HT-29 (cell line): ENCODE results near the gene SBSN. TPM values are rescaled to one million over a fixed set of nuclear protein-coding genes. Genes with fewer than 3 reads are reported as not detected.
"Not testable (repeated sequence)": the region's sequence is repeated elsewhere in the genome, so short reads cannot be mapped to it uniquely, and the experiment has no call there.

ENCODE experiments used
- DNase-seq: peaks from one replicate; pipeline ENCODE4 v3.0.0-alpha.2; 2015; ENCODE audit warnings: low spot score
- total RNA-seq: library from RNA; depleted of rRNA; stranded (reverse); fragments of >200 nt; shearing (Covaris generic); gene quantifications from 2 replicates; pipeline ENCODE4 v1.2.3, GENCODE V29; 2014; rRNA removed

The SBSN gene
- total RNA-seq, 1 experiment from 2014 or later: not detected

GRCh38 chr19:35476149-35476548 lies 52.0 kb downstream of the SBSN start:
- DNase-seq: peak; percentile 24

- not testable (repeated sequence) for DNase-seq
These were observed 53.5 kb downstream of the SBSN start for GRCh38 chr19:35474594-35474993.

- no peak for DNase-seq
These were observed 54.0 kb downstream of the SBSN start for GRCh38 chr19:35474104-35474503.

Other genes with a start within 250 kb of the SBSN start
- 0.05 TPM in 1 of 2 replicates, not detected in the other for gene HAMP, start 245.8 kb downstream of the SBSN start, total RNA-seq
- not detected in 2 replicates for gene MAG, start 236.2 kb downstream of the SBSN start, total RNA-seq
- 0.28 TPM in 1 of 2 replicates, not detected in the other for gene CD22, start 199.1 kb downstream of the SBSN start, total RNA-seq
- gene FFAR1, start 180.4 kb downstream of the SBSN start, total RNA-seq: not detected in 2 replicates
- not detected in 2 replicates for gene FFAR3, start 169.9 kb downstream of the SBSN start, total RNA-seq
- not detected in 2 replicates for gene GPR42, start 157.2 kb downstream of the SBSN start, total RNA-seq
- 0.08 and 0.33 TPM in 2 replicates for gene FFAR2, start 80.1 kb downstream of the SBSN start, total RNA-seq
- not detected in 2 replicates for gene KRTDAP, start 37.8 kb downstream of the SBSN start, total RNA-seq
- gene DMKN, start 14.7 kb downstream of the SBSN start, total RNA-seq: 7.0 and 8.6 TPM in 2 replicates
- not detected in 2 replicates for gene GAPDHS, start 5.1 kb upstream of the SBSN start, total RNA-seq
- 184 and 206 TPM in 2 replicates for gene TMEM147, start 17.3 kb upstream of the SBSN start, total RNA-seq
- gene ATP4A, start 35.3 kb upstream of the SBSN start, total RNA-seq: 0.13 TPM in 1 of 2 replicates, not detected in the other
- not detected in 2 replicates for gene PMIS2, start 57.9 kb upstream of the SBSN start, total RNA-seq
- 71.8 and 75.9 TPM in 2 replicates for gene HAUS5, start 84.4 kb upstream of the SBSN start, total RNA-seq
- gene RBM42, start 100.7 kb upstream of the SBSN start, total RNA-seq: 218 and 225 TPM in 2 replicates
- 2.0 and 3.5 TPM in 2 replicates for gene ETV2, start 113.4 kb upstream of the SBSN start, total RNA-seq
- 846 and 847 TPM in 2 replicates for gene COX6B1, start 120.0 kb upstream of the SBSN start, total RNA-seq
- gene UPK1A, start 138.2 kb upstream of the SBSN start, total RNA-seq: not detected in 2 replicates
- gene ZBTB32, start 176.2 kb upstream of the SBSN start, total RNA-seq: not detected in 2 replicates
- gene KMT2B, start 189.7 kb upstream of the SBSN start, total RNA-seq: 29.3 and 30.9 TPM in 2 replicates
- 10.0 and 13.4 TPM in 2 replicates for gene IGFLR1, start 214.1 kb upstream of the SBSN start, total RNA-seq
- gene U2AF1L4, start 217.1 kb upstream of the SBSN start, total RNA-seq: 20.0 and 20.9 TPM in 2 replicates
- 76.2 and 77.0 TPM in 2 replicates for gene PSENEN, start 217.3 kb upstream of the SBSN start, total RNA-seq
- 13.8 and 15.5 TPM in 2 replicates for gene LIN37, start 220.3 kb upstream of the SBSN start, total RNA-seq
- not detected in 2 replicates for gene HSPB6, start 228.7 kb upstream of the SBSN start, total RNA-seq
- 17.2 and 21.3 TPM in 2 replicates for gene PROSER3, start 229.9 kb upstream of the SBSN start, total RNA-seq
- 4.0 and 57.4 TPM in 2 replicates for gene ARHGAP33, start 247.3 kb upstream of the SBSN start, total RNA-seq